ENCODE measurements around the gene RPTOR.

Gene RPTOR

DNA sequence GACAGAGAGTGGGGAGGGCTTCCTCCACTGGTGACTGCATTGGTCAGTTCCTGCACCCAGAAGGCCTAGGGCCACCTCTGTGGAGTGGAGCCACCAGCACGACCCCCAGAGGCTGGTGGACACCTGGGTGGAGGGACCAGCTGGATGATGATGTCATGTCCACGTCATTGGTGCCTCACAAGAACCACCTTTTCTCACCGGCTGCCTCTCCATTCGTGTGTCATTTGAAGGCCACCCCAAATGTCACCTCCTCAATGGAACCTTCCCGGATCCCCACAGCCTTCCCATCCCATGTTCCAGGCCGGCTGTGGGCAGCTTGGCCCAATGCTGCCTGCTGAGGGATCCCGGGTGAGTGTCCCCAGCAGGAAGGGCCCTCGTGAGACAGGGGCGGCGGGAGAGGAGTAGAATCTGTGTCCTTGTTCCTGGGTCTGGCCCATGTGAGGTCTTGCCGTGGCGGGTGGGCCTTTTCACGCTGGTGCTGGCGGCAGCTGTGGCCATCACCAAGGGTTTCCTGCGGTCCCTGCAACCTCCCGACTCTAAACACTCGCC is 437.9 kb downstream of the RPTOR start:
- TF ChIP-seq, protein P1, sequence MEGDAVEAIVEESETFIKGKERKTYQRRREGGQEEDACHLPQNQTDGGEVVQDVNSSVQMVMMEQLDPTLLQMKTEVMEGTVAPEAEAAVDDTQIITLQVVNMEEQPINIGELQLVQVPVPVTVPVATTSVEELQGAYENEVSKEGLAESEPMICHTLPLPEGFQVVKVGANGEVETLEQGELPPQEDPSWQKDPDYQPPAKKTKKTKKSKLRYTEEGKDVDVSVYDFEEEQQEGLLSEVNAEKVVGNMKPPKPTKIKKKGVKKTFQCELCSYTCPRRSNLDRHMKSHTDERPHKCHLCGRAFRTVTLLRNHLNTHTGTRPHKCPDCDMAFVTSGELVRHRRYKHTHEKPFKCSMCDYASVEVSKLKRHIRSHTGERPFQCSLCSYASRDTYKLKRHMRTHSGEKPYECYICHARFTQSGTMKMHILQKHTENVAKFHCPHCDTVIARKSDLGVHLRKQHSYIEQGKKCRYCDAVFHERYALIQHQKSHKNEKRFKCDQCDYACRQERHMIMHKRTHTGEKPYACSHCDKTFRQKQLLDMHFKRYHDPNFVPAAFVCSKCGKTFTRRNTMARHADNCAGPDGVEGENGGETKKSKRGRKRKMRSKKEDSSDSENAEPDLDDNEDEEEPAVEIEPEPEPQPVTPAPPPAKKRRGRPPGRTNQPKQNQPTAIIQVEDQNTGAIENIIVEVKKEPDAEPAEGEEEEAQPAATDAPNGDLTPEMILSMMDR (IDR thresholded peaks at IDR 0.05; ENCODE audit: low read depth, low read length, missing control alignments) = no peak
- no peak overlapping the region for H3K4me3 ChIP-seq (ENCODE audit: low read depth, low read length)
- no peak for DNase-seq (ENCODE audit: low read depth)

DNA sequence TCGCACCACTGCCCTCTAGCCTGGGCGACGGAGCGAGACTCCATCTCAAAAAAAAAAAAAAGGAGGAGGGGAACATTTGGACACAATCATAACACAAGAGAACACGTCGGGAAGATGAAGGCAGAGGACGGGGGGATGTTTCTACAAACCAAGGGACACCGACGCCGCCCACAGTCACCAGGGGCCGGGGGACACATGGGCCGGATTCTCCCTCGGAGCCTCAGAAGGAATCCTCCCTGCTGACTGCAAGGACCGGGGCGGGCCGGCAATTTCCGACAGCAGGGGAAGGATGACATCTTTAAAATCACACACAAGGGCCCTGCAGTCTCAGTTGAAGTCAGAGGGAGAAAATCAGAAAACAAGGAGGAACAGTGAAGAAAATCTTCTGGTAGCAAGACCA is 438.9 kb downstream of the RPTOR start:
- H3K4me3 ChIP-seq (ENCODE audit: low read depth, low read length) = no peak overlapping the region
- TF ChIP-seq, protein P1 (IDR thresholded peaks at IDR 0.05; ENCODE audit: low read depth, low read length, missing control alignments) = no peak
- DNase-seq (ENCODE audit: low read depth) = no peak

DNA sequence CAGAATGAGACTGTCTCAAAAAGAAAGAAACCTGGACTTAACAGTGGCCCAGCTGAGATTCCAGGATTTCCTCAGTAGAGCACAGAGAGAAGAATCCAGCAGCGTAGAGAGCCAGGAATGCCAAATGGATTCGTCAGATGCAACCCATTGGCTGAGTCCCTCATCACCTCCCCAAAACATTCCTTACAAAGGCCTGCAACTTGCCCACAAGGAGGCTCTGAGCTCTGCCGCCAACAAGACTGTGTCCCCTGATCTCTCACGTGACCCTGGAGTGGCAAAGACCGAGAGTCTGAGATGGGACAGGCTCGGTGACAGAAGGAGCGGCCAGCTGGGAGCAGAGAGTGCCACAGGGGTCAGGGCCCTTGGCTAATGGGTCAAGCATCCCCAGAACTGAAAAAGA is 440.1 kb downstream of the RPTOR start:
- no peak for DNase-seq (ENCODE audit: low read depth)
- H3K4me3 ChIP-seq (ENCODE audit: low read depth, low read length) = no peak overlapping the region
- TF ChIP-seq, protein P1 (IDR thresholded peaks at IDR 0.05; ENCODE audit: low read depth, low read length, missing control alignments) = no peak

DNA sequence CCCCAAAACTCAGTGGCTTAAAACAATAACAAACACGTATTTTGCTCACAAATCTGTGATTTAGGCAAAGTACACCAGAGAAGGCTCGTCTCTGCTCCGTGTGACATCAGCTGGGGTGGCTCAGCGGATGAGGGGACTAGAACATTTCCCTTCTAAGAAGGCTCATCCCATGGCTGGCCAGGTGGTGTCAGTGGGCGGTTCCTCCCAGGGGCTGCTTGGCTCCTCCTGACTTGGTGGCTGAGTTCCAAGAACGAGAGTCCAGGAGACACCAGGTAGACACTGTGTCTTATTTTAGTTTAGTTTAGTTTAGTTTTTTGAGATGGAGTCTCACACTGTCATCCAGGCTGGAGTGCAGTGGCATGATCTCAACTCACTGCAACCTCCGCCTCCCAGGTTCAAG is 441.4 kb downstream of the RPTOR start:
- TF ChIP-seq, protein P1 (IDR thresholded peaks at IDR 0.05; ENCODE audit: low read depth, low read length, missing control alignments) = no peak
- H3K4me3 ChIP-seq (ENCODE audit: low read depth, low read length) = no peak overlapping the region
- DNase-seq (ENCODE audit: low read depth) = no peak

DNA sequence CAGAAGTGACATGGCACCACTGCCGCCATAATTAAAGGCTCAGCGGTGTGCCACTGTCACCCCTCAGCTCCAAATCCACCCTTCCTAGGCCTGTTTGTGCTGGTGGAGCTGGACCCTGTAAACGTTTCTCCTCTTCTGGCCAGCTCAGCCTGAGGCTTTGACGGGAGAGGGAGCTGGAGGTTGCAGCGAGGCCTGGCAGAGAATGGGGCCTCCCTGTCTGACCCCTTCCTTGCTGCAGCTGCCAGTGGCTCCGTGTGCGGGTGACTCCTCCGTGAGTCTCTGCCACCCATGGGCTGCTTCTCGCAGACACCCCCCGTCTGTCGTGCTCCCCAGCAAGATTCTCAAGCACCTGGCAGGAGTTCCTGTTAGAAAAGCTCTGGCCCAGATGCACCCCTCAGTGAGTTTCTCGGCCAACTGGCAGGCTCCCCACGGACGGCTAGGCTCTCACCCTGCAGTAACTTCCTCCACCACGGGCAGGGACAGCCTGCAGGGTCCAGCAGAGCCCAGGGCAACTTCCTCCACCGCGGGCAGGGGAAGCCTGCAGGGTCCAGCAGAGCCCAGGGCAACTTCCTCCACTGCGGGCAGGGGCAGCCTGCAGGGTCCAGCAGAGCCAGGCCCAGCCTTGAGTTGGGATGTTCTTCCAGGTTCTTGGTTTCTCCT is 442.3 kb downstream of the RPTOR start:
- no peak overlapping the region for H3K4me3 ChIP-seq (ENCODE audit: low read depth, low read length)
- TF ChIP-seq, protein P1 (IDR thresholded peaks at IDR 0.05; ENCODE audit: low read depth, low read length, missing control alignments) = no peak
- DNase-seq (ENCODE audit: low read depth) = no peak

DNA sequence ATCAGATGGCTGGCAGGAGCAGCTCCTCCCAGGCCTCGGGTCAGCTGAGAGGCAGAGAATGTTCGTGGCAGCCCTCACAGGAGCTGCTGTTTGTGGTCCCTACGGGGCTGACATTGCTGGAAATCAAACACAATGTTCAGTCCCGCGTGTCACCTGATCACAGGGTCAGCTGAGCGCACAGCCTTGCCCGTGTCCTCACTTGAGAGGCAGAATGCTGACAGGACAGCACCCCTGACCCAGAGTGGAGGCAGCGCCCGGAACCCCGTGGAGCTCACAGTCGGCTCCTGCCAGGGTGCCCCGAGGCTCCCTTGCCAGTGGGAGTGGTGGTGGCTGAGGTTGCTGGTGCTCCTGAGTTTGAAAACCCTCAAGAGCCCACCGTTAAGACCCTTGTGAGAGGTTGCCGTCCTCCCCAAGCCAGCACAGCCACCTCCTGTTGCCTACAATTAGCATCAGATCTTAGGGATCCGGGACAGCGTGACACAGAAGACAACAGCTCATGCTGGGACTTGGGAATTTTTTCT is 443.4 kb downstream of the RPTOR start:
- no peak overlapping the region for H3K4me3 ChIP-seq (ENCODE audit: low read depth, low read length)
- TF ChIP-seq, protein P1 (IDR thresholded peaks at IDR 0.05; ENCODE audit: low read depth, low read length, missing control alignments) = no peak
- DNase-seq (ENCODE audit: low read depth) = no peak

DNA sequence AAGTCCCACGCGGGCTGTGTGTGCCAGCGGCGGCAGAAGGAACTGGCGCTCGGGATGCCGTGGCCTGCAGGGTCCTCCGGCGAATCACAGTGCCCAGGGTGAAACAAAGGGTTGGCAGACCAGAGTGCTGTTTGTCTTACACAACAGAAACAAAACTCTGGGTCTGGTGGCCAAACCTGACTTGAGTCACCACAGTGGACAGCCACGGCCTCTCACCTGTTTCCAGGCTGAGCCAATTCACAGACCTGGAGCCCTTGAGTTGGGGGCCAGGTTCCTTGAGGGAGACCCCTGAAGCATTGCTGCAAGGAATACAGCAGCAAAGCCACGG is 444.9 kb downstream of the RPTOR start:
- H3K4me3 ChIP-seq (ENCODE audit: low read depth, low read length) = no peak overlapping the region
- DNase-seq (ENCODE audit: low read depth) = no peak
- TF ChIP-seq, protein P1 (IDR thresholded peaks at IDR 0.05; ENCODE audit: low read depth, low read length, missing control alignments) = no peak

Data from GM12864 (cell line).